ENCODE results near the gene CDKAL1. TPM values are rescaled to one million over a fixed set of nuclear protein-coding genes. Genes with fewer than 3 reads are reported as not detected.

The CDKAL1 gene
- total RNA-seq, 4 donors from 2014 or later: 11.8 to 21.4 (median 13.8) TPM

DNA sequence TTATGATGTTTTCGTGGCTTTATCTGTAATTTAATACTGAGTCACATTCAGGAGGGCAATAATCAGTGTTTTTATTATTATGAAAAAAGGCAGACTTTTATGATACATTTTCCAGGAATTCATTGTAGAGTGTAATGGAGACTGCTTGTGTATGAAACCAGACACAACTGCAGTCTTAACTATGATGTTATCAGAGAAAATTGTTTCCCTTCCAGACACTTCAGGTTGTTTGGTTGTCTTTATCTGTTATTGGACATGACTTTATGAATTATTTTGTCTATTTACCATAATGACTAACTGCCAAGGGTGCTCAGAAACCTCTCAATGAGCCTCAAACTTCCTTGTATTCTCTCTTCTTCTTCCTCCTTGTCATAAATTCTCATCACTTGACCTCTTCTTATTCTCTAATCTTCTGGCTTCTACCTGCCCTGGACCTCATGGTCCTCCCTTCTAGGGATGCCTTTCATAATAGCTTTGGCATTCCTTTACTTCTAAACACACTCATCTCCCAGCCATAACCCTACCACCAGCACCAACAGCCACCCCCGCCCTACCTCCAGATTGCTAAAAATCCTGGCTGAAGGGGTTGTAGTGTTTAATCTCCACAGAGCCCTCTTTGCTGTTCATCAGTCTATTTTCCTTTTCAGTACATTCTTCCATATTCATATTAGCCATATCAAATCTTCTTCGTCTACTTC lies 492.5 kb downstream of the CDKAL1 start:
- peak; percentile 71 for ATAC-seq (ENCODE audit: low FRiP score)
- DNase-seq (ENCODE audit: low spot score): no peak
- TF ChIP-seq, protein P1, sequence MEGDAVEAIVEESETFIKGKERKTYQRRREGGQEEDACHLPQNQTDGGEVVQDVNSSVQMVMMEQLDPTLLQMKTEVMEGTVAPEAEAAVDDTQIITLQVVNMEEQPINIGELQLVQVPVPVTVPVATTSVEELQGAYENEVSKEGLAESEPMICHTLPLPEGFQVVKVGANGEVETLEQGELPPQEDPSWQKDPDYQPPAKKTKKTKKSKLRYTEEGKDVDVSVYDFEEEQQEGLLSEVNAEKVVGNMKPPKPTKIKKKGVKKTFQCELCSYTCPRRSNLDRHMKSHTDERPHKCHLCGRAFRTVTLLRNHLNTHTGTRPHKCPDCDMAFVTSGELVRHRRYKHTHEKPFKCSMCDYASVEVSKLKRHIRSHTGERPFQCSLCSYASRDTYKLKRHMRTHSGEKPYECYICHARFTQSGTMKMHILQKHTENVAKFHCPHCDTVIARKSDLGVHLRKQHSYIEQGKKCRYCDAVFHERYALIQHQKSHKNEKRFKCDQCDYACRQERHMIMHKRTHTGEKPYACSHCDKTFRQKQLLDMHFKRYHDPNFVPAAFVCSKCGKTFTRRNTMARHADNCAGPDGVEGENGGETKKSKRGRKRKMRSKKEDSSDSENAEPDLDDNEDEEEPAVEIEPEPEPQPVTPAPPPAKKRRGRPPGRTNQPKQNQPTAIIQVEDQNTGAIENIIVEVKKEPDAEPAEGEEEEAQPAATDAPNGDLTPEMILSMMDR (IDR thresholded peaks at IDR 0.05): no peak

DNA sequence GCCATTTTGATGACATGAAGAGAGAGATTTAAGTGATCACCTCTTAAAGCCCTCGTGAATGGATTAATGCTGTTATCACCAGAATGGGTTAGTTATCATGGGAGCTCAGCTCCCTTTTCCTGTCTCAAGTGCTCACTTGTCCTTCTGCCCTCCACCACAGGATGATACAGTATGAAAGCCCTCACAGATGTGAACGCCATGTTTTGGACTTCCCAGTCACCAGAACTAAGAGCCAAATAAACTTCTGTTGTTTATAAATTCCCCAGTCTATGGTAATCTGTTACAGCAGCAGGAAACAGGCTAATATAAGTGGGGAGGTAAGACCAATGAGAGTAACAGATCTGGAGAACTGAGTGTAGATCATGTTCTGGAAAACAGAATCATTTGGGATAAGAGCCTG lies 493.2 kb downstream of the CDKAL1 start:
- ATAC-seq (ENCODE audit: low FRiP score): no peak
- TF ChIP-seq, protein P1 (IDR thresholded peaks at IDR 0.05): no peak

DNA sequence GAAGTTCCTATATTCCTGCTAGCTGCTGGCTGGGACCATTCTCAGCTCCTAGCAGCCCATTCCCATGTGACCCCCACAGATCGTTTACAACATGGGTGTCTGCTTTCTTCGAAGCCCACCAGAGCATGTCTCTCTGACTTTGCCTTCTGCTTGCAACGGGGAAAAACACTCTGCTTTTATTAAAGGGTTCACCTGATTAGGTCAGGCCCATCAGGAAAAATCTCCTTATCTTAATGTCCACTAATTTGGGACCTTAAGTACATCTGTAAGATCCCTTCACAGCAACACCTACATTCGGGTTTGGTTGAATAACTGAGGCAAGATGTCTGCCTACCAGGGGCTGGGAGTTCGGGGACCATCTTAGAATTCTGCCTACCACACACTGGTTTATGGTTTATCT lies 496.9 kb downstream of the CDKAL1 start:
- TF ChIP-seq, protein P1 (IDR thresholded peaks at IDR 0.05): no peak
- DNase-seq (ENCODE audit: low spot score) (no peak), ATAC-seq (ENCODE audit: low FRiP score) (no peak)

More for the DNA sequence above, 493.2 kb downstream of the CDKAL1 start:
- DNase-seq (ENCODE audit: low spot score): no peak

DNA sequence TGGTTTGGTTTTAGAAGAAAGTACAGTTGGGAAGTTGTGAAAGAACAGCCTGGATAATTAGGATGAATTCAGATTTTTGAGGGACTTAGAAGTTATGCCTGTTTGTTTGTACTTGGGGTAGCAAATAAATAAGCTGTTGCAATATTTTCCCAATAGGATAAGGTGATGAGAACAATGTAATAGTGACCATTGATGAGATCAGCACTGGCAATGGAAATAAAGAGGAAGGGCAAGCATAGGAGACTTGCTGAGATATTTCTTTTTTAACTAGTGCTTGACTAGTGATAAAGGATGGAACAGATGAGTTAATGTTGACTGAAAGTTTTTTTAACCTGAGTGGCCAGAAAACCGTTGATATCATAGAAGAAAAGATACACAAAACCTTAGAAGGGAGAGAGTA lies 498.8 kb downstream of the CDKAL1 start:
- DNase-seq (ENCODE audit: low spot score) (no peak), ATAC-seq (ENCODE audit: low FRiP score) (peak; percentile 14)
- TF ChIP-seq, protein P1 (IDR thresholded peaks at IDR 0.05): no peak

DNA sequence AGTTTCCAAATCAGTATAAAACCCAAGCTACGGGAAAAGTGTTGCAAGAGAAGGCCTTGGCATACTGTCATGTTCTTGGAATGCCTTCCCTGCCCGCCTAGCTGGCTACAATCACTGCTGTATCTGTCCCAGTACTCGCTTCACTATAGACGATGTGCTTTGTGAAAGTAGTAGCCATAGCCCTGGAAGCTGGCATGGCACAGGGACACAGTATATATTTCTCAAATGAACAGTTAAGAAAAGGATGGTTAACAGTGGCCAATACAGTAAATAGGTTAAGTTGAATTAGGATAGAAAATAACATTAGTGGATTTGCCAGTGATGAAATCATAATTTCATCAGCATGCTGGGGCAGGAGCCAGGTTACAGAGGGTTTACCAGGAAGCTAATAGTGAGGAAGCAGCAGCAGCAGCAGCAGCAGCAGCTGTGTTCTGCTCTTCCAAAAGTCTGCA lies 499.3 kb downstream of the CDKAL1 start:
- TF ChIP-seq, protein P1 (IDR thresholded peaks at IDR 0.05): no peak
- ATAC-seq (ENCODE audit: low FRiP score) (peak; percentile 93), DNase-seq (ENCODE audit: low spot score) (no peak)

DNA sequence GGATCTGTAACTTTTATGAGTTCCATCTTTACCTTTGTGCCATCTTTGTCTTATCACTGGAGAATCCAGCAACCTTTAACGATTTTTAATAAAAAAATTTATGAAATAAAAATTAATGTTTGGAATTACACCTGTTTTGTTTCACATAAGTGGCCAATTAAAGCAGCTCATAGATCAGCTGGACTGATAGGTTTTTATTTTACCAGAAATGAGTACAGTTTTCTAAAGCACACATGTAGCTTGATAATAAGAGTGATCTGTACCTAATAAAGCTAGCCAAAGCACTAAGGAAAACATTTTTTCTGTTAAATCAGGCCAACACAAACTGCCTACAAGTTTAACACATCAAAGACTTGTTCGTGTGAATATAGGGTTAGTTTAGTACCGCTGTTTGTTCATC lies 500.1 kb downstream of the CDKAL1 start:
- TF ChIP-seq, protein P1 (IDR thresholded peaks at IDR 0.05): no peak
- ATAC-seq (ENCODE audit: low FRiP score) (no peak), DNase-seq (ENCODE audit: low spot score) (no peak)

DNA sequence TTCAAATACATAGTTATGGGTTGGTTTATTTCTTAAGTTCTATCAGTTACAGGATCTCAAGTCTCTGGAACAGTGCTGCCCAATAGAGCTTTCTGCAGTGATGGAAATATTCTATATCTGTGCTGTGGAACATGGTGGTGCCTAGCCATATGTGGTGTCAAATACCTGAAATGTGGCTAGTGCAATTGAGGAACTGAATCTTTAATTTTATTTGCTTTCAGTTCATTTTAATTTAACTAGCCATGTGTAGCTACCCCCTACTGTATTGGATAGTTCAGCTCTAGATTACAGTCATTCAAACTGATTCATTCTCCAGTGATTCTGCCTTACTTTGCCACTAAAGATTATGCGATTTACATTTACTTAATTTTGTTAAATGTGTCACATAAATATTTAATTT lies 503.2 kb downstream of the CDKAL1 start:
- ATAC-seq (ENCODE audit: low FRiP score) (no peak), DNase-seq (ENCODE audit: low spot score) (no peak)
- TF ChIP-seq, protein P1 (IDR thresholded peaks at IDR 0.05): no peak

Measured in omental fat pad (tissue), 4 donors.